H1 (cell line): ENCODE results near the gene MFRP. TPM values are rescaled to one million over a fixed set of nuclear protein-coding genes. Genes with fewer than 3 reads are reported as not detected.

Source experiments
- BRCA1 ChIP-seq: IDR thresholded peaks from 2 replicates; pipeline ENCODE4 v1.6.1; 2012; ENCODE audit warnings: low read depth, low read length, improper control_type of control experiment
- CBX5 ChIP-seq: fragments of 300-800, 300-1000 bp; sonication (generic); IDR thresholded peaks from 2 replicates; pipeline ENCODE4 v1.7.1; 2016; ENCODE audit warnings: antibody characterized with exemption, low read length, low read depth
- JUN ChIP-seq: IDR thresholded peaks from 2 replicates; pipeline ENCODE4 v1.6.1; 2011; ENCODE audit warnings: low read depth, mild to moderate bottlenecking, improper control_type of control experiment, low read length
- KDM1A ChIP-seq: fragments of 200-600, 300-600 bp; sonication (generic); IDR thresholded peaks from 2 replicates; pipeline ENCODE4 v1.7.1; 2016; ENCODE audit warnings: mild to moderate bottlenecking, low read length, borderline replicate concordance
- RNF2 ChIP-seq: fragments of 200-900, 300-1000 bp; sonication (generic); IDR thresholded peaks from 2 replicates; pipeline ENCODE4 v1.7.1; 2016; ENCODE audit warnings: borderline replicate concordance, low read depth, mild to moderate bottlenecking, antibody characterized with exemption, low read length; ENCODE audit not compliant: poor library complexity, severe bottlenecking; ENCODE audit errors: missing control alignments
- SIX5 ChIP-seq: IDR thresholded peaks from 2 replicates; pipeline ENCODE4 v1.6.1; 2011; ENCODE audit warnings: mild to moderate bottlenecking, low read depth, low read length
- polyA plus RNA-seq, 7 experiments: library from polyadenylated mRNA; depleted of rRNA in 3 of 7; stranded (reverse) in 5 of 7; unstranded in 2 of 7; fragments of >200 nt in 5 of 7; fragments of 200-250 nt in 2 of 7; gene quantifications; 1 replicate in 5 of 7; 2 replicates in 1 of 7; 4 replicates in 1 of 7; pipeline versions ENCODE4 v1.2.1 to v1.2.3, GENCODE V29; 2011 to 2013; ENCODE audit warnings: missing spikeins in 2 of 7, mixed read lengths in 2 of 7
- total RNA-seq: library from RNA; stranded (reverse); fragmentation: NEBNext Ultra II Directional; extraction: Animal tissue kit (Norgen Biotek cat#: 25700); gene quantifications from 2 replicates; pipeline ENCODE4 v1.2.1, GENCODE V29; 2021

MFRP gene
- total and polyA plus RNA-seq, 2 of the 8 experiments (the other 6 are each of a cell fraction or from before 2014, with no cell fraction given), result 0.02 TPM; not detected in 1

GRCh38 chr11:119341222-119342022, 5.1 kb downstream of the MFRP start (continued):
- no peak for TF ChIP-seq BRCA1
- no peak for TF ChIP-seq KDM1A
- TF ChIP-seq CBX5, result no peak
- no peak for TF ChIP-seq SIX5
- TF ChIP-seq RNF2, result no peak
- no peak for TF ChIP-seq JUN
